GM12878 (cell line): ENCODE results near the gene MRAP2. TPM values are rescaled to one million over a fixed set of nuclear protein-coding genes. Genes with fewer than 3 reads are reported as not detected.

Experiments used
- ATAC-seq: fragments of 200-7000 bp; cut with Tn5 transposase; 3 replicates; pipeline ENCODE4 v1.9.1; 2020; ENCODE audit warnings: mild to moderate bottlenecking, moderate library complexity
- BruUV-seq: library from RNA; stranded (reverse); fragments of 400-500 nt; replicated peaks from 2 replicates; lab custom pipeline; 2021; lab: Mats Ljungman, UMichigan
- CTCF ChIA-PET: fragments of 300-600 bp; sonication (Branson Sonifier 250); formaldehyde crosslinking; extraction: SDS; loops from one replicate; lab custom pipeline; 2021; ENCODE audit warnings: inconsistent platforms; lab: Yijun Ruan, JAX
- POLR2A ChIA-PET: fragments of 350-600 bp; formaldehyde crosslinking; extraction: SDS; loops from one replicate; lab custom pipeline; 2021; ENCODE audit warnings: inconsistent platforms; lab: Charles Lee
- RAD21 ChIA-PET: fragments of 300-600 bp; sonication (Branson Sonifier 250); formaldehyde crosslinking; loops from one replicate; lab custom pipeline; 2023; ENCODE audit warnings: antibody characterized with exemption; ENCODE audit not compliant: unreplicated experiment; lab: Charles Lee
- SMC1A ChIA-PET: fragments of 300-600 bp; sonication (Branson Sonifier 250); formaldehyde crosslinking; loops from one replicate; lab custom pipeline; 2023; ENCODE audit not compliant: unreplicated experiment, uncharacterized antibody; lab: Charles Lee
- DNase-seq: peaks from one replicate; pipeline ENCODE4 v3.0.0-alpha.2; 2011; ENCODE audit warnings: low read depth, low spot score
- FAIRE-seq: peaks from 3 replicates; lab custom pipeline; 2011; peaks lifted over from hg19 to GRCh38; lab: Jason Lieb, UNC
- H2AFZ ChIP-seq: 2 replicates; pipeline ENCODE4 v1.6.0; 2011; ENCODE audit warnings: low read depth, low read length, control low read depth; ENCODE audit not compliant: control insufficient read depth
- H3K27ac ChIP-seq: 2 replicates; pipeline ENCODE4 v1.5.1; 2011; ENCODE audit warnings: control low read depth; ENCODE audit not compliant: control insufficient read depth, insufficient read depth
- H3K27me3 ChIP-seq, 2 experiments: replicated peaks in 1 of 2; 2 replicates each; pipeline versions ENCODE4 v1.6.0 to v1.6.1; 2011; ENCODE audit warnings: low read length in 1 of 2; ENCODE audit not compliant: control insufficient read depth in 2 of 2, insufficient read depth in 2 of 2
- H3K36me3 ChIP-seq, 2 experiments: 2 replicates each; pipeline ENCODE4 v1.5.1; 2011; ENCODE audit warnings: low read length in 1 of 2; ENCODE audit not compliant: control insufficient read depth in 2 of 2, insufficient read depth in 2 of 2
- H3K4me1 ChIP-seq: 2 replicates; pipeline ENCODE4 v1.6.1; 2011; ENCODE audit warnings: mild to moderate bottlenecking, low read length, moderate library complexity, mixed read lengths; ENCODE audit not compliant: control insufficient read depth, insufficient read depth
- H3K4me2 ChIP-seq: 2 replicates; pipeline ENCODE4 v1.6.0; 2011; ENCODE audit warnings: control low read depth; ENCODE audit not compliant: control insufficient read depth, insufficient read depth
- H3K4me3 ChIP-seq: fragments of 200-600 bp; sonication (generic); 2 replicates; pipeline ENCODE4 v1.5.1; 2016
- H3K79me2 ChIP-seq: 2 replicates; pipeline ENCODE4 v1.6.0; 2011; ENCODE audit warnings: low read length; ENCODE audit not compliant: control insufficient read depth, insufficient read depth
- H3K9ac ChIP-seq: 2 replicates; pipeline ENCODE4 v1.8.0; 2011; ENCODE audit warnings: low read length, control low read depth, mixed read lengths; ENCODE audit not compliant: control insufficient read depth, insufficient read depth
- H3K9me3 ChIP-seq: replicated peaks from 3 replicates; pipeline ENCODE4 v1.5.1; 2011; ENCODE audit warnings: mild to moderate bottlenecking, low read length; ENCODE audit not compliant: control insufficient read depth, insufficient read depth
- H4K20me1 ChIP-seq: 2 replicates; pipeline ENCODE4 v1.6.0; 2011; ENCODE audit not compliant: control insufficient read depth, insufficient read depth
- E4F1 ChIP-seq: fragments of 450-650 bp; IDR thresholded peaks from 2 replicates; pipeline ENCODE4 v1.6.1; 2018; ENCODE audit warnings: borderline replicate concordance, mild to moderate bottlenecking; ENCODE audit not compliant: partially characterized antibody
- FOS ChIP-seq: IDR thresholded peaks from 3 replicates; pipeline ENCODE4 v1.6.1; 2011; ENCODE audit warnings: borderline replicate concordance; ENCODE audit not compliant: insufficient read length; ENCODE audit errors: extremely low read depth
- FOXK2 ChIP-seq: fragments of 450-650 bp; IDR thresholded peaks from 2 replicates; pipeline ENCODE4 v1.6.1; 2017; ENCODE audit warnings: mild to moderate bottlenecking, moderate library complexity
- LARP7 ChIP-seq: fragments of 450-650 bp; IDR thresholded peaks from 2 replicates; pipeline ENCODE4 v1.6.1; 2017; ENCODE audit warnings: mild to moderate bottlenecking
- MTA3 ChIP-seq: IDR thresholded peaks from 2 replicates; pipeline ENCODE4 v1.6.1; 2012; ENCODE audit warnings: low read length, inconsistent platforms, borderline replicate concordance
- MYC ChIP-seq: IDR thresholded peaks from 2 replicates; pipeline ENCODE4 v1.6.1; 2011; ENCODE audit warnings: mild to moderate bottlenecking, low read length, moderate library complexity, inconsistent platforms; ENCODE audit not compliant: insufficient read depth, insufficient replicate concordance, insufficient read length, severe bottlenecking
- NFIC ChIP-seq: IDR thresholded peaks from 2 replicates; pipeline ENCODE4 v1.6.1; 2012; ENCODE audit warnings: low read depth, mild to moderate bottlenecking, inconsistent platforms, low read length, moderate library complexity
- NFYB ChIP-seq: IDR thresholded peaks from 2 replicates; pipeline ENCODE4 v1.6.1; 2011; ENCODE audit warnings: low read depth, mild to moderate bottlenecking, low read length, improper control_type of control experiment, moderate library complexity; ENCODE audit not compliant: insufficient read depth
- NR2C1 ChIP-seq: fragments of 450-650 bp; IDR thresholded peaks from 2 replicates; pipeline ENCODE4 v1.6.1; 2017; ENCODE audit warnings: antibody characterized with exemption, mild to moderate bottlenecking, moderate library complexity
- PML ChIP-seq: IDR thresholded peaks from 2 replicates; pipeline ENCODE4 v1.6.1; 2012; ENCODE audit warnings: low read length, inconsistent platforms
- RFX5 ChIP-seq: IDR thresholded peaks from 2 replicates; pipeline ENCODE4 v1.6.1; 2011; ENCODE audit warnings: low read depth, low read length, improper control_type of control experiment
- ZNF24 ChIP-seq: fragments of 450-650 bp; IDR thresholded peaks from 2 replicates; pipeline ENCODE4 v1.6.1; 2017; ENCODE audit warnings: antibody characterized with exemption, mild to moderate bottlenecking
- ZNF592 ChIP-seq: fragments of 450-650 bp; IDR thresholded peaks from 2 replicates; pipeline ENCODE4 v1.6.1; 2017; ENCODE audit warnings: mild to moderate bottlenecking, moderate library complexity
- WGBS: methylation state at CpG from one replicate; pipeline ENCODE4 v1.1.6; 2016; ENCODE audit warnings: low lambda C conversion rate; ENCODE audit not compliant: insufficient replicate concordance, insufficient coverage; ENCODE audit errors: missing lambda C conversion rate; 5-methylcytosine and 5-hydroxymethylcytosine counted together
- in situ Hi-C: fragments of 300-500 bp; cut with MboI; formaldehyde crosslinking; loops from 9 replicates; pipeline ENCODE4 v1.14.3; 2018; ENCODE audit warnings: mixed read lengths
- intact Hi-C: fragments of 100-400 bp; cut with micrococcal nuclease; formaldehyde crosslinking; loops from one replicate; pipeline ENCODE4 v1.14.2; 2022; ENCODE audit not compliant: unreplicated experiment
- polyA plus RNA-seq, 11 experiments: library from polyadenylated mRNA; depleted of rRNA in 4 of 11; unstranded in 6 of 11; stranded (reverse) in 5 of 11; fragments of >200 nt; fragmentation: Nextera tagmentation in 4 of 11; fragmentation: Illumina TruSeq in 1 of 11; extraction: Ambion mirVana in 4 of 11; extraction: Trizol in 1 of 11; gene quantifications; 1 replicate in 1 of 11; 2 replicates in 10 of 11; pipeline versions ENCODE4 v1.2.1 to v1.2.3, GENCODE V29; 2011 to 2016; ENCODE audit warnings: inconsistent platforms in 2 of 11, missing spikeins in 2 of 11, low read depth in 1 of 11
- total RNA-seq, 4 experiments: library from RNA; depleted of rRNA in 3 of 4; stranded (reverse); fragments of >200 nt in 3 of 4; fragmentation: Illumina TruSeq in 1 of 4; extraction: Trizol in 1 of 4; gene quantifications; 2 replicates each; pipeline versions ENCODE4 v1.2.1 to v1.2.3, GENCODE V29; 2013 to 2021
- TF ChIP-seq, protein P1 (sequence below): IDR thresholded peaks from 2 replicates; pipeline ENCODE4 v1.6.1; 2012; ENCODE audit warnings: low read length, inconsistent platforms
- TF ChIP-seq, protein P2 (sequence below): fragments of 450-650 bp; IDR thresholded peaks from 2 replicates; pipeline ENCODE4 v1.6.1; 2016; ENCODE audit warnings: mild to moderate bottlenecking

MRAP2 gene
- total and polyA plus RNA-seq, 10 of the 15 experiments (the other 5 are each of a cell fraction or from before 2014, with no cell fraction given) = not detected

DNA sequence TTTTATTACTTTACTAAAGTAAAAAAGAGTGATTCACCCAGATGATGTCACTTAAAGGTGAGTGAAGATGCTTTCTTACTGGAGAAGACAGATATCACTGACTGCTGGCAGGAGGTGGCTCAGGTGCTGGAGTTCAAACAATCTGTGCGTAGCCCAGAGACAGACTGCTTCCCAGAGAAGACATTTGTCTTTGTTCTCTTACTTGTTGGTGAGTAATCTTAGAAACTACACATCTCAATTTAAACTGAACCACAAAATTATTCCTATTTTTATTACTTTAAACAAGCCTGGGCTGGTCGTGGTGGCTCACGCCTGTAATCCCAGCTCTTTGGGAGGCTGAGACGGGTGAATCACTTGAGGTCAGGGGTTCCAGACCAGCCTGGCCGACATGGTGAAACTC, 101.7 kb downstream of the MRAP2 start:
- in situ Hi-C loops = no loop called here
- WGBS = 97% methylated on average over 5 of the region's 5 CpGs
- TF ChIP-seq NFIC (no peak), ZNF592 (no peak), MTA3 (no peak), RFX5 (no peak), PML (no peak), LARP7 (no peak), ZNF24 (no peak), NFYB (no peak), NR2C1 (no peak), FOS (no peak), FOXK2 (no peak), E4F1 (no peak), MYC (no peak)
- TF ChIP-seq, protein P1, sequence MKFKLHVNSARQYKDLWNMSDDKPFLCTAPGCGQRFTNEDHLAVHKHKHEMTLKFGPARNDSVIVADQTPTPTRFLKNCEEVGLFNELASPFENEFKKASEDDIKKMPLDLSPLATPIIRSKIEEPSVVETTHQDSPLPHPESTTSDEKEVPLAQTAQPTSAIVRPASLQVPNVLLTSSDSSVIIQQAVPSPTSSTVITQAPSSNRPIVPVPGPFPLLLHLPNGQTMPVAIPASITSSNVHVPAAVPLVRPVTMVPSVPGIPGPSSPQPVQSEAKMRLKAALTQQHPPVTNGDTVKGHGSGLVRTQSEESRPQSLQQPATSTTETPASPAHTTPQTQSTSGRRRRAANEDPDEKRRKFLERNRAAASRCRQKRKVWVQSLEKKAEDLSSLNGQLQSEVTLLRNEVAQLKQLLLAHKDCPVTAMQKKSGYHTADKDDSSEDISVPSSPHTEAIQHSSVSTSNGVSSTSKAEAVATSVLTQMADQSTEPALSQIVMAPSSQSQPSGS = no peak
- TF ChIP-seq, protein P2, sequence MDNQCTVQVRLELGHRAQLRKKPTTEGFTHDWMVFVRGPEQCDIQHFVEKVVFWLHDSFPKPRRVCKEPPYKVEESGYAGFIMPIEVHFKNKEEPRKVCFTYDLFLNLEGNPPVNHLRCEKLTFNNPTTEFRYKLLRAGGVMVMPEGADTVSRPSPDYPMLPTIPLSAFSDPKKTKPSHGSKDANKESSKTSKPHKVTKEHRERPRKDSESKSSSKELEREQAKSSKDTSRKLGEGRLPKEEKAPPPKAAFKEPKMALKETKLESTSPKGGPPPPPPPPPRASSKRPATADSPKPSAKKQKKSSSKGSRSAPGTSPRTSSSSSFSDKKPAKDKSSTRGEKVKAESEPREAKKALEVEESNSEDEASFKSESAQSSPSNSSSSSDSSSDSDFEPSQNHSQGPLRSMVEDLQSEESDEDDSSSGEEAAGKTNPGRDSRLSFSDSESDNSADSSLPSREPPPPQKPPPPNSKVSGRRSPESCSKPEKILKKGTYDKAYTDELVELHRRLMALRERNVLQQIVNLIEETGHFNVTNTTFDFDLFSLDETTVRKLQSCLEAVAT = no peak

More for the DNA sequence above, 101.7 kb downstream of the MRAP2 start:
- no TSS peak for BruUV-seq
- DNase-seq (no peak), ATAC-seq (no peak), FAIRE-seq (no peak)
- RAD21 ChIA-PET = no interaction called here
- Histone ChIP-seq H3K4me3 (no peak overlapping the region), H3K79me2 (no peaks in the 10 kb centered on the region), H3K9me3 (no peaks in the 10 kb centered on the region), H3K4me2 (no peak overlapping the region), H4K20me1 (no peaks in the 10 kb centered on the region), H3K4me1 (no peaks in the 10 kb centered on the region), H3K27me3 (no peaks in the 10 kb centered on the region), H3K9ac (no peak overlapping the region), H3K36me3 (no peaks in the 10 kb centered on the region; a peak in 1 of 4 replicates), H3K27ac (no peak overlapping the region), H2AFZ (no peak overlapping the region)
- intact Hi-C loops = no loop called here
- POLR2A ChIA-PET = no interaction called here
- SMC1A ChIA-PET = no interaction called here
- CTCF ChIA-PET = no interaction called here
